ENCODE data around the gene CREB1.

Gene CREB1

DNA sequence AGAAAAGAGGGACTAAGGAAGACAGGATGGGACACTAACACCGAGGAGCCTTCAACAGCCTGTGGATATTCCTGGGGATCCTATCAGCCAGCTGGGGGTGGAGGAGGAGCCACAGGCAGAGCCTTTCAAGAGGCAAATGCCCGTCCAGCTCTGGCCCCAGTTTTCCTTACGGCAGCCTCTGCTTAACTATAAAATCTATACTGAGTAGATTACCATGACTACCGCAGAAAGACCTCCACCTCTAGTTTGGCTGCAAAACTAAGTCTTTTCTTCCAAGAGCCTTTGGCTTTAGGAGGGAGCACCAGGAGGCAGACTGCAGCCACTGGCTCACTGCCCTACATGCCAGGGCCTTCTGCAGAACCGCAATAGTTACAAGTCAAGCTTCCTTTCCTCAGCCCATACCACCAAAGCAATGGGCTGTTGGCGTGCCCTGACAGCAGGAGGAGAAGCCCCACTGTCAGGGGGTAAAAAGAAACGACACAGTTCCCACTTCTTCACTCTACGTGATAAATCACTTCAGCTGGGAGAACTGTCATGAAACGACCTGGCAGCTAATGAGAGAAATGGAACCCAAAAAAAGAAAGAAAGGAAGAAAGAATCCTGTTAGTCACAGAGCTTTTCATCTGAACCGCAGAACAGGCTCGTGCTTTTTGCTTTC, 25.1 kb upstream of the CREB1 start:
- no peak for DNase-seq

DNA sequence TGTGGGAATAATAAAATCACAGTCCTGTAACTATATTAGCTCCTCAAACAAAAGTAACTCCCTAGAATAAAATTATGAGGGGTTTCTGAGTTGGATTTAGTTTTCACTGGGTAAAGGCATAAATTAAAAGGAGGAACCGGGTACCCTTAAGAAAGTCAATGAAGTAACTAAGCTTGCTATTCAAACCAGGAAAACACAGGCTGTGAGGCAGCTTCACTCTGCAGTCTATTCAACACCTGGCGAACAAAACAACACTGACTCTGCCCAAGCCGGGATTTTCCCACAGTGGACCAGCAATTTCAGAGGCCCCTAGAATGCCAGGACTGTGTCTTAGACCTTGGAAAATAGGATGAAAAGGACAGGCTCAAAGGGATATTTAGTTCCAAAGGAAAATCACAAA, 24.6 kb upstream of the CREB1 start:
- no peak for DNase-seq

DNA sequence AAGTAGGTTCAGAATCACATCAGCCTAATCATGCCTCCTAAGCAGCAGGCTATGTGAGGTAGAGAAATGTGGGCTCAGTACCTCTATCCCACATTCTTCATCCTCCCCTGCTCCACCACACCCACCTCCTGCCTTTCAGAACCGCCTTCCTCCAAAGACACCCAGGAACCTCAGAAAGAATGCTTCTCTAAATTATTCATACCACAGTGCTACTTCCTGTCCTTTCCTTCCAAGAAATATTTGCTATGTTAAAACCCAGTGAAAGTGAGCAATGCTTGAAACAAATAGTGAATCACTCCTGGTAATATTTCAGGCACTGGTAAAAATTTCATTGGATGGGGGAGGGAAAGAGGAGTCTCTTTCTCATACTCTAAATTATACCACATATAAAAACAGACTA, 24.0 kb upstream of the CREB1 start:
- no peak for DNase-seq

- no peak for DNase-seq
These were observed 23.3 kb upstream of the CREB1 start for GRCh38 chr2:207506426-207506825.

GRCh38 chr2:207510148-207510547, 19.6 kb upstream of the CREB1 start:
- DNase-seq: no peak

- no peak for DNase-seq
These were observed 17.9 kb upstream of the CREB1 start for GRCh38 chr2:207511851-207512250.

DNA sequence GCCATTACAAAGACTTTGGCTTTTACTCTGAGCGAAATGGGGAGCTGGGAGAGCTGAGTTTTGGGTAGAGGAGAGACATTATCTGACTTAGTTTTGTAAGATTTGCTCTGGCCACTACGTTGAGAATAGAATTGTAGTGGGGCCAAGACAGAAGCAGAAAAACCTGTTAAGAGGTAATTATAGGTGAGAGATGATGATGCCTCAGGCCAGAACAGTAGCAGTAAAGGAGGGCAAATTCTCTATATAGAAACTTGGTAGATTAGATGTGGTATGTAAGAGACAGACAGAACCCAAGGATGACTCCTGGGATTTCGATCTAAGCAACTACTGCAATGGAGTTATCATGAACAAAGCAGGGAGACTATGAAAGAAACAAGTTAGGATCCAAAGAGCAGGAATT, 17.4 kb upstream of the CREB1 start:
- DNase-seq: no peak

DNA sequence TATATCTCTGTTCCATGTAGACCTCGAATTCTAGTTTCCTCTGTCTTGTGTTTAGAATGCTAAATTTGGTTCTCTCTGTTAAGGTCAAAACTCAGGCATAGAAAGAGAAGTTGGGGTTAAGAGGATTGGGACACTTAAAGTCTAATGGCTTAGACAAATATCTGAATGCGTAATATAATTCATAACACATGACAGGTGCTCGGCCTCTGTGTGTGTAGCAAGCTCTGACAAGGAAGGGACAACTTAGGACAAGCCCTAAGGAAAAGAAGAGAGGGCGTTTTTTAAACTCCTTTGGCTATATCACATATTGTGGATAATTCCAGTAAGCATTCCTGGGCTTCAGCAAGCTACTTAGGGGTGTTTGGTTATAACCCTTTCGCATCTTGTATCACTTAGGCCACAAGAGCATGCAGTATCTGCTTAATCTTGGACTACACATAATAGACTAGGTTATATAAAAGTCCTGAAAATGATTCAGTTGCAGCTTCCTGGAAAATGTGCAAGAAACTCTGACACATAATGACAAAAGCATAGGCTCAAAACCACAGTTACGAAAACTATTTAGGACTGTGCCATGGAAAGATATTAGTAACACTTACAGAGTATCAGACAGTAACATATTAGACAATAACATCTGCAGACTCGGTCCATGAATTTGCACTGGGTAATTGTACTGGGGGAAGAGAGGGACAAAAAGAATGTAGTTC, 16.1 kb upstream of the CREB1 start:
- no peak for DNase-seq

GRCh38 chr2:207514451-207514850, 15.3 kb upstream of the CREB1 start:
- no peak for DNase-seq

DNA sequence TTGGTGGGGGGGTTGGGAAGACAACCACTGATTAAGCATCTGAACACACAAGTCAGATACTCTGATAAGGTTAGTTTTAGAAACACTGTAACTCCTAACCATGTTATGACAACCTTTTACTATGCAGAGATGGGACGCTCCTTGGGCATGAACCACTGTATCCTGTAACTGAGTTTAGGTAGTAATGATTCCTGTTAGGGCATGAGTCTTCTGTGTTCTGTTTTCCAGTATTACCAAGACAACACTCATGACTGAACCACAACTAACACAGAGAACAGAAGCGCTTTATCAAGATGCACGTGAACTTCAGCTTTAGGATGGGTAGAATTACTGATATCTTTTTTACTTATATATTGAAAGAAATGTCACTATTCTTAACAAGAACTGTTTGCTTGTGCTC, 14.1 kb upstream of the CREB1 start:
- DNase-seq: no peak

- no peak for DNase-seq
These were observed 13.6 kb upstream of the CREB1 start for GRCh38 chr2:207516206-207516605.

DNA sequence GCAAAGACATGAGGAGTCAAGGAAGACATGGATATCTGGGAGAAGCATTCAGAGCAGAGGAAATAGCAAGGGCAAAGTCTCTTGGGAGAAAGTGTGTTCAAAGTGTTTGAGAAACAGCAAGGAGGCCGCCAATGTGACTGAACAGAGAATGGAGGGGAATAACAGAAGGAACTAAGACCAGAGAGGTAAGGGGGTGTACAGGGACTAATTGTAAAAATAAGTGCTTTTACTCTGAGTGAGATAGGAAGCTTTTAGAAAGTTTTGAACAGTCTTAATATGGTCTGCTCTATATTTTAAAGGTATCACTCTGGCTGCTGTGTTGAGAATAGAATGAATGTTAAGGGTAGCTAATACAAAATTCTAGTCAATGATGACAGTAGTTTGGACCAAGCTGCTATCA, 6.8 kb upstream of the CREB1 start:
- no peak for DNase-seq

DNA sequence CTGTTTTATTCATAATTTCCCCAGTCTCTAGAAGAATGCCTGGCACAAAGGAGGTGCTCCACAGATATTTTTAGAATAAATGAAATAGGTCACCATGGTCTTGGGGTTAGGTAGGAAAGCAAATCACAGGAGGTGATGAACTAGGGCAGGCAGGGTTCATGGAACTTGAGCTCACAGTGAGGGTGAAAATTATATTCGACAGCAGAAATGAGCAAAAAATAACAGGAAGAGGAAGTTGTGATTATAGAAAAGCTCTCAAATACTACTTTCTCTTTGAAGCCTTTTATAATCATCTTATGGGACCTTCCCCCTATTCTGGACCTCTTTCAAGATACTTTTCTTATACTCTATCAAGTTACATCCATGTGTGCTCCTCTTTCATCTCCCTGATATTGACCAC, 4.5 kb upstream of the CREB1 start:
- DNase-seq: no peak

- DNase-seq: peak; percentile 32
These were observed 807 bp upstream of the CREB1 start for GRCh38 chr2:207528980-207529329.

DNA sequence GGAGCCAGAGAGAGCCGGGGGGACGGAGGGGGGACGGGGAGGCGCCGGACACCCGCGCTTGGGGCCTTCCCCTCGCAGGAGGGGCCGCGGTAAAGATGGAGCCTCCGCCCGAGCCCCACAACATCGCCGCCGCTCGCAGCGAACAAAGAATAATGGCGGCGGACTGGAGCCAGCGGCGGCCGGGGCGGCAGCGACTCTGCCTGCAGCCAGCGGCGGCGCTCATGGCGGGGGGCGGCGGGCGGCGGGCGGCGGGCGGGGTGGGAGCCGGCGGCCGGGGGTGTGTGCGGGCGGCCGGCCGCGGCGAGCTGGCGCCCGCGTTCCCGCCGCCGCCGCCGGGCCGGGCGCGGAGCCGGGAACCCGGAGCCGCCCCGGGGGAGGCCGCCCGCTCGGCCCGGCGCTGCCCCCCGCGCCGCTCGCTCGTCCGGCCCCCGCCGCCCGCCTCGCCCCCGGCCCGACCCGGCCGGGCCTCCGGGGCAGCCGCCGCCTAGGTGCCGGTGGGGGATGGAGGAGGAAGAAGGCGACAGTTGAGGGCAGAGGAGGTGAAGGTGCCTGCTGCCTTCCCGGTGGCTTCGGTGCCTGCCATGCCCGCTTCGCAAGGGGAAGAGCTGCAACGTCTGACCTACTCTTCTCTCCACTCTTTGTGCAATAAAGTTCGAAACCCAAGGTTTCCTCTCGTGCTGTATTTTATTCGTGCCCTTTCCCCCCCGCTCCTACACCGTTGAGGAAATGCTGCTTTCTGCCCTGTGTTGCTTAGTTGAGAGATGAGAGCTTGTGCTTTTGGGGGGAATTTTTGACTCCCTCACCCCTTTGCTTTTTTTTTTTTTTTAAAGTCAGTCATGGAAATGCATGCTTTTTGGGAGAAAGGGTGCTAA, 634 bp downstream of the CREB1 start:
- DNase-seq: peak; percentile 28

DNA sequence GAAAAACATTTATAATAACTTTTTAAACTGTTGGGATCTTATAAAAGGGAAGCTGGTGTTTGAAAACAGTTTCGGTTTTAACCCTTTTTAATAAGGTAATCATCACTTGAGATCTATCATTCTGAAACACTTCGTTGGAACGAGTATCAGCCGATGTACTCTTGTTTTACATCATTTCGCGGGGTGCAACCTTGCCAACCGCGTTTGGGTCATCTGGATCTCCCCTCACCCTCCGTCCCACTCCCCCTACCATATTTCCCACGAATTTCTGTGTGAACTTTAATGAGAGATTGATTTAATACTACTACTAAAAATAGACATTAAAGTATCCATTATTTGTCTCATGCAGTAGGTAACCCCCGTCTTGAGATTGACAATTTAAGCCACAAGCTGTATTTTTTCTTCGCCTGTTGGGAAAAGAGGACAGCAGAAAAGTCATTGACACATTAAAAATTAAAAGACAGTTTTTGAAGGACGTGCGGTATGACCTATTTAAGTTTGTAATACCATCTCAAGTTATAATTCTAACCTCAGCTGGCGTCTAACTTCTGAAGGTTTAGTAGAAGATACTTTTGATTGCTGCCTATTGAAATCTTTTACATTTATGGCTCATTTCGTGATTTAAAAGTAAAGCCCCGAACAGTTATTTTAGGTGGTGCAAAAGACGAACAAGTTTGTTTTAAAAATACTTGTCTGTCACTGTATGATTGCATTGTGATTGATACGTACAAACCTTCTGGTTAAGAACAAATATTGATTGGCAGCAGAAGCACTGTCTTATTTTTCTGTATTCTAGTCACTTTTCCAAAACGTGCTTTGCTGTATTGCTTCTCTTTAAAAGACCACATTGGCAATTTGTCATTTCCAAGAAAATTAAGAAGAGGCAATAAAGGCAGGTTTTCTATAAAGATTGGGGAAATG, 1.5 kb downstream of the CREB1 start:
- DNase-seq: peak; percentile 28

- no peak for DNase-seq
These were observed 2.9 kb downstream of the CREB1 start for GRCh38 chr2:207532676-207533075.

GRCh38 chr2:207533461-207534008, 3.8 kb downstream of the CREB1 start:
- peak; percentile 37 for DNase-seq

GRCh38 chr2:207534417-207534816, 4.7 kb downstream of the CREB1 start:
- DNase-seq: no peak

DNA sequence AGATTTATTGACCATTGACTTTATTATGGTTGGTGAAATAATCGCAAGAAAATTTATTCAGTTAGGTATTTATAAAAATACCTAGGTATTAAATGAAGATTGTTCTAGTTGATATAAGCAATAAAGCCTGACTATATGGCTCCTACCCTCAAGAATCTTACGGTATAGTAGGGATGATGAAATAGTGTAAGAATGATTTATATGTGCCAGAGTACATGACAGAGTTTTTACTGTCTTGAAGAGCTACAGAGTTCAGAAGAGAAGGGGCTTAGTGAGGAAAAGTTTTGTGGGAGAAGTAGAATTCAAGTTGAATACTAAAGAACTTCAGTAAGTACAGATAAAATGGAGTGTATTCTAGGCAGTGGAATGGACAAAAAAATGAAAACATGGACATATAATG, 9.7 kb downstream of the CREB1 start:
- no peak for DNase-seq

GRCh38 chr2:207540431-207540830, 10.7 kb downstream of the CREB1 start:
- DNase-seq: no peak

DNA sequence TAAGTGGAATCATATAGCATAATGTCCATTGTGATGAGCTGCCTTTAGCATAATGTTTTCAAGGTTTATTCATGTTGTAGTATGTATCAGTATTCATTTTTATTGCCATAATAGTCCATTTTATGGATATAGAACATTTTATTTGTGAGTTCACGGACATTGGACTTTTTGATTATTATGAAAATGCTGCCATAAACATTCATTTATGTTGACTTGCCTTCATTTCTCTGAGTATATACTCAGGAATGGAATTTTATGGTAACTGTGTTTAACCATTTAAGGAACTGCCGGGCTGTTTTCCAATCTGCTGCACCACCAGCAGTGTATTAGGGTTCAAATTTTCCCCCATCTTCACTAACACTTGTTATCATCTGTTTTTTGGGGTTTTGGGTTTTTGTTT, 12.2 kb downstream of the CREB1 start:
- DNase-seq: no peak

DNA sequence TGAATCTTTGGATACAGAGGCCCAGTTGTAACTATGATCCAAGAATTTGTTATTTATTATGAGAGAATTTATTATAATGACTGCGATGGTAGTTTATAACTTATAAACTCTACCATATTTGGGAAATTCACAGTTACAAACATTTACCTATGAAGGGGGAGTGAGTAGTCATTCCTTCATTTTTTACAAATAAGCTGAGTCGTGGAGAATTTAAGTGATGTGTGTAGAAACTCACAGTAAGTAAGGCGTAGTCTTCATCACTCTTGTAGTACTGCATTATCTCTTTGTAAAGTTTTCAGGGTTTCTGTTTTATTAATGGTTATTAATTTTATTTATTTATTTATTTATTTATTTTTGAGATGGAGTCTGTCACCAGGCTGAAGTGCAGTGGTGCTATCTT, 13.5 kb downstream of the CREB1 start:
- DNase-seq: no peak
